ENCODE results near the gene CDK10.

DNA sequence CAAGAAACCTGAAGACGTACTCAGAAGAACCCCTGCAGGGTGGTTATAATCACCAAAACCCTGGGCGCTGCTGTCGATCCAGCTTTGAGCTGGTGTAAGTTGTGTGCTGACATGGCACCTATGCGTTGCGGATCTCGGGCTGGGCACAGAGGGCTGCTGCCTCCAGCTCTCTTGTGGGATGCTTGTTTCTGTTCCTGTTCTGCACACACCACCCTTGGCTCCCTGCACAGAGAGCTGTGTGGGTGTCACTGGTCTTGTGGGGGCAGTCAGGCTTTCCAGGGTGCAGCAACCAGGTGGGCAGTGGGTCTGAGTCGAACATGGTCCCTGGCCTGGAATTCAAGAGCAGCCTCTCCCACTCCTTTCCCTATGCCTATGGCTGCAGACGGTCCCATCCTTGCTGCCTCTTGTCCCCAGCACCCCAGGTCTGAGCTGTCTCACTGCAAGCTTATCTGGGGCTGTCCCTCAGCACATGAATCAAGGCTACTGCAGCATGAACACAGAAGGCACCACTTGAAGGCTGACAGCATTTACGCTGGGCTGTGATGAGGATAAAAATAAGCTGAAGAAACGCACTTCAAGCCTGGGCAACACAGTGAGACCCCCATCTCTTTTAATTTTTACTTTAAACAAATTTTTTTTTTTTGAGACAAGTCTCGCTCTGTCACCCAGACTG is 55.0 kb downstream of the CDK10 start:
- TF ChIP-seq POLR2AphosphoS5 (IDR thresholded peaks at IDR 0.05; ENCODE audit: low read depth, low read length) (0 out of 2 replicates have a peak, but pooled peaks have one; percentile 28), TAF1 (IDR thresholded peaks at IDR 0.05; ENCODE audit: borderline replicate concordance, low read depth, low read length) (no peak)

Measured in GM12892 (cell line).